Measurements from ENCODE around the gene PDE4D. TPM values are rescaled to one million over a fixed set of nuclear protein-coding genes. Genes with fewer than 3 reads are reported as not detected.
"Not testable (repeated sequence)": the region's sequence is repeated elsewhere in the genome, so short reads cannot be mapped to it uniquely, and the experiment has no call there.

The PDE4D gene
- total RNA-seq, 1 experiment from 2014 or later: 15.0 TPM

DNA sequence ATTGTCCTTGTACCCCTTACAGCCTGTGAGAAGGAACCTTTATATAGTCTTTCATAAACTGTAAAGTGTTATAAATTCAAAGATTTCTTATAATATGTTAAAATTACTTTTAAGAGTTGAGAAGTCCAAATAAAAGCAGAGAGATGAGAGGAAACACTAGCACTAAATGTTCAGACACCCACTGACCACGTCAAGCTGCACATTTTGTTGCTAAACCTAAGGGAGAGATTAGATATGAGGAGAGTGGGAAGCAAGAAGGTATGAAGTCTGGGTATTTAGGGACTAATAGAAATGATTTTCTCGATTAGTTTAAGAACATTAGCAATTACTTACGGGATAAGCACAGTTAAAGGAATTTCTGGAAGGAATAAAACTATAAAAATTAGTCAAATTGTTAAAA is 803.8 kb downstream of the PDE4D start:
- no peak for DNase-seq (ENCODE audit: low spot score)

DNA sequence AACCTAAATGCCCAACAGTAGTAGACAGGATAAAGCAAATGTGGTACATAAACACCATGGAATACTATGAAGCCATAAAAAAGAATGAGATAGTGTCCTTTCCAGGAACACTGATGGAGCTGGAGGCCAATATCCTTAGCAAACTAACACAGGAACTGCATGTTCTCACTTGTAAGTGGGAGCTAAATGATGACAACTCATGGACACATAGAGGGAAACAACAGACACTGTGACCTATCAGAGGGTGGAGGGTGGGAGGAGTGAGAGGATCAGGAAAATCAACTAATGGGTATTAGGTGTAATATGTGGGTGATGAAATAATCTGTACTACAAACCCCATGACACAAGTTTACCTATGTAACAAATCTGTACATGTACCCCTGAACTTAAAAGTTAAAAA is 805.0 kb downstream of the PDE4D start:
- DNase-seq (ENCODE audit: low spot score): no peak

DNA sequence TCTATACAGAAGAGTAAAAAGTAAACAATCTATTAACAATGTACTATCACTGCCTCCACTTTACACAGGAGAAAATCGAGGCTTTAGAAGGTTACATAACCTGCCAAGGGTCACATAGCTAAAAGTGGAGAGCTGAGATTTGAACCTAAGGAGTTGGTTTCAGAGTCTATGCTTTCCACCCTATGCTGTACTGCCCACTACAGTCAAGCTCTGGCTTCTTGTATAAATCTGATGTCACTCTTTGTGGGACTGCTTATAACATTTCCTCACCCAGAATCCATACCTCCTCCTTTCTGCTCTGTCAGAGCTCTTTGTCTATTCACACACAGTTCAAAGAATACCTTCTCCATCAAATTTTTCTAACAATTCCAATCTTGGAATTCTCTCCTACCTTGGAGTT is 807.5 kb downstream of the PDE4D start:
- no peak for DNase-seq (ENCODE audit: low spot score)

DNA sequence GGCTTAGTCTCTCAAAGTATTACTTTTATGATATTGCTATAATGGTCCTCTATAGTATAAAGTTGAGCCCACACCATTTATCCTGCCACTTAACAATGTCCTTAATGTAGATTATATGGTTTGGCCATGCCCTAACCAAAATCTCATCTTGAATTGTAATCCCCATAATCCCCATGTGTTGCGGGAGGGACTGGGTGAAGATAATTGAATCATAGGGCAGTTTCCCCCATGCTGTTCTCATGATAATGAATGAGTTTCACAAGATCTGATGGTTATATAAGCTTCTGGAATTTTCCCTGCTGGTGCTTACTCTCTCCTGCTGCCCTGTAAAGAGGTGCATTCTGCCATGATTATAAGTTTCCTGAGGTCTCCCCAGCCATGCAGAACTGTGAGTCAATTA is 811.8 kb downstream of the PDE4D start:
- no peak for DNase-seq (ENCODE audit: low spot score)

DNA sequence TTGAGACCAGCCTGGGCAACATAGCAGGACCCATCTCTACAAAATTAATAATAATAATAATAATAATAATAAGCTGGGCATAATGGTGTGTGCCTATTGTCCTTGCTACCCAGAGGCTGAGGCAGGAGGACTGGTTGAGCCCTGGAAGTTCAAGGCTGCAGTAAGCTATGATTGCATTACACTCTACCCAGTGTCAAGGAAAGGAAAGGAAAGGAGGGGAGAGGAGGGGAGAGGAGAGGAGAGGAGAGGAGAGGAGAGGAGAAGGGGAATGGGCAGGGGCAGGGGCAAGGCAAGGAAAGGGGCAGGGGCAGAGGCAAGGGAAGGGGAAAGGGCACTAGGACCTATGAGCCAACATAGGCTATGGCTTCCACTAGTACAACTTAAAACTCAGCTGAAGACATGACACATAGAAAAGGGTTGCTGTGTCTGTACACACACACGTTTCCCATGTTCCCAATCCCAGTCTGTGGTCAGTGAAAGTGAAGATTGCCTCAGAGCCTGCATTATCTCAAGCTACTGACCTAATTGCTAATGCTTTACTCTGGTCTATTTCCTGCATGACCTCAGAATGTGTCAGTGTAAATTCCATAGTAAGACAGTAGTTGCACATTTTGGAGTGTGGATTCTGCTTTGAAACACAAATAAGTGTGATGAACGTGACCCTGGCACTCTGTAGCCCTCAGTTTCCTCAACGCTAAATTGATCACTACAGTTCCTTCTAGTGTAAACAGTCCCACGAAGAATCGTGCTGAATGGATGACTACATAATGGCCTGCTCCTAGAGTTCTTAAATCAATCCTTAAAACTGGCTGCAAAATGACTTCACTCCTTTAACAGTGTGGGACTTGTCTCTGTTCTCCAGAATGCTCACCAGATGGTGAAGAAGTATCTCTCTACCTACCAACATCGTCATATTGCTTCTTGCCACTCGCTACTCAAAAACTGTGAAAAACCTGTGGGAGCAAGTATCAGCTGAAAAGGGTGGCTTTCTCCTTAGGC is 813.6 kb downstream of the PDE4D start:
- no peak for DNase-seq (ENCODE audit: low spot score)

DNA sequence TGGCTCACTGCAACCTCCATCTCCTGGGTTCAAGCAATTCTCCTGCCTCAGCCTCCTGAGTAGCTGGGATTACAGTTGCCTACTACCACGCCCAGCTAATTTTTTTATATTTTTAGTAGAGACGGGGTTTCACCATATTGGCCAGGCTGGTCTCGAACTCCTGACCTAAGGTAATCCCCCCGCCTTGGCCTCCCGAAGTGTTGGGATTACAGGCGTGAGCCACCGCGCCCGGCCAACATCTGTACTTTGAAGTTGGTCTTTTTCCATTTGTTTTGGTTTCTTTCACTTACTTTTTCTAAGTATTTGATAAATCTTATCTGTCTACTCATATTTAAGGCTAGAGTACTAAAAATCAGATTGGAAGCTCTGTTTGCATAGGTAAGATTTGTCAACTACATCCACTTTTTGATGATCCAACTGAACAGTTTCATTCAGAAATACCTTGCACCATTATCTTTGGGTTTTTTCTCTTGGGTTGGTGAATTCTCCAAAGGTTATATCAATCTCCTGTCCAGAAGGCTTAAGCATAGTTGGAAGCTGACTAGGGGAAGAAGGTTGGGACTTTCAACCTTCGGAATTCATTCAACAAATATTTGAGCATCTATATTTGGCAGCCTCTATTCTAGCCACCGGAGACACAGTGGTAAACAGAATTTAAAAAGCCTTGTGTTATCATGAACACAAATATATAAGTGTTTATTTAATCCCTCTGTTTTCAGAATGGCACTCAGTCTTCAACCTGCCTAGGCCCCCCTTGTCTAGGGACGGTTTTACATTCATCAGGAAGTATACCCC is 821.6 kb downstream of the PDE4D start:
- no peak for DNase-seq (ENCODE audit: low spot score)

DNA sequence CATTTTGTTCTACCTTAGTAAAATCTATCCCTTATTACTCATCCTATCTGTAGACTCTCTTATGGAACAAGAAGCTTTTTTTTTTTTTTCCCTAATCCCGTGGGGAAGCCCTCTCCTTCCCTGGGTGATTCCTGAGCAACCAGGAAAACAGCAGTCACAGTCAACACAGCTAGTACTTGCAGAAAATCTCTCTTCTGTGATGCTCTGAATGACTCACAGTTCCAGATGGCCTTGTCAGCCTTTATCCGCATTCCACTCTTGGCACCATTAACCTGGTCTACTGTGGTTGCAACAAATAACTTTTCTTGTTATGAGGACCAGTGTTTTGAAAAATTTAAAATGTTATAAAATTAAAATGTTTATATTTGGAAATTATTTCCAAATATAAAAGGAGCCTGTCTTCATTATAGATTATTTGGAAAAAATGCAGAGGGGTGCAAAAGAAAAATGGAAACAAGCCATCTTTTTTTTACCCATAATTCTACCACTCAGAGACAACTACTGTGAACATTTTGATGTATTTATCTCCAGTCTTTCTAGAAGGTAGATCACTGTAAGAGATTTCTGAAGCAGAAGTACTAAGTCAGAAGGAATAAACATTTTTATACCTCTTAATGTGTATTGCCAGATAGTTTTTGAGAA is 824.0 kb downstream of the PDE4D start:
- peak; percentile 56 for DNase-seq (ENCODE audit: low spot score)

DNA sequence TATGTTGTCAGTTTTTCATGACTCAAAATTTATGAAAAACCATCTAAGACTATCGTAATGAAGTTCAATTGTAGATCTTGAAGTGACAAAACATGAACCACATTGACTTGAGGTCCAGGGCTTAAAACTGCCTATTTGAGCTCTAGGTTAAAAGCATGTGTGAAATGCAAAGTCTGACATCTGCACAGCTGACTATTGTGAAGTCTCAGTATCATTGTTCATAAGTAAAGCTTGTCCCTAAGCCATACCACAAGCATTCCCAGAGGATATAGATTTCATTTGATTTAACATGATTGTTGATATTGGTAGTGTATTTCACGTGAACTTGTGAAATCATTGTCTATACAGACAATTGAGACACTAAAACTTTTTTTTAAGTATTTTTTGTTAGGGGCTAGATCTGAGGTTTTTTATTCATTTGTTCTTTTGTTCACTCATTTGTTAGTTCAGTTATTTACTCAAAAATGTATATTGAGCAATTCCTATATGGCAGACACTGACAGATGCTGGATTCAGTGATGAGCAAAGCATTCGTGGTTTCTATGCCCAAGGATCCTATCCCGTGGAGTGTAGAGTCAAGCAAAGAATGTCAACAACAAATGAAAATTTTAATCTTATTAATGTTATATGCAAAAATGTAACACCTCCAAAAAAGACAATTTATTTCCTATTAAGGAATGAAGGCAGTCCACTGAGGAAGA is 825.4 kb downstream of the PDE4D start:
- DNase-seq (ENCODE audit: low spot score): no peak

DNA sequence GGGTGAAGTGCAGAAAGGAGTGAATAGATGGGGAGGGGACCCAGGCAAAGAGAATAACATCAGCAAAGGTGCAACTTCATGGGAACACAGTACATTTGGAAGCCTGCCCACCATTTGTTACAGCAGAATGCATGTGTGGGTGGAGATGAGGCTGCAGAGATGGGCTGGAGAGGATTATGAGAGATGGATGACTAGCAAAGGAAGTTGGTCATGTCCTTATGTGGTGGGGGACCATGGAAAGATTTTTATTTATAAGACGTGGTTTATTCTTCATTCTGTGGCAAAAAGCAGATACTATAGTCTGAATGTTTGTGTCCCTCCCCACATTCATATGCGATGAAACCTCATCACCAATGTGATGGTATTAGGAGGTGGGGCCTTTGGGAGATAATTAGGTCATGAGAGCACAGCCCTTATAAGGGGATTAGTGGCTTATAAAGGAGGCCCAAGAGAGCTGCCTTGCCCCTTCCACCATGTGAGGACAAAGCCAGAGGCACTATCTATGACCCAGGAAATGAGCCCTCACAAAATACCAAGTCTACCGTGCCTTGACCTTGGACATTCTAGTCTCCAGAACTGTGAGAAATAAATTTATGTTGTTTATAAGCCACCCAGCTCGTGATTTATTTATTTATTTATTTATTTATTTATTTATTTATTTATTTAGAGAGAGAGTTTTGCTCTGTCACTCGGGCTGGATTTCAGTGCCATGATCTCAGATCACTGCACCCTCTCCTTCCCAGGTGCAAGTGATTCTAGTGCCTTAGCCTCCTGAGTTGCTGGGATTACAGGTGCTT is 827.0 kb downstream of the PDE4D start:
- no peak for DNase-seq (ENCODE audit: low spot score)

DNA sequence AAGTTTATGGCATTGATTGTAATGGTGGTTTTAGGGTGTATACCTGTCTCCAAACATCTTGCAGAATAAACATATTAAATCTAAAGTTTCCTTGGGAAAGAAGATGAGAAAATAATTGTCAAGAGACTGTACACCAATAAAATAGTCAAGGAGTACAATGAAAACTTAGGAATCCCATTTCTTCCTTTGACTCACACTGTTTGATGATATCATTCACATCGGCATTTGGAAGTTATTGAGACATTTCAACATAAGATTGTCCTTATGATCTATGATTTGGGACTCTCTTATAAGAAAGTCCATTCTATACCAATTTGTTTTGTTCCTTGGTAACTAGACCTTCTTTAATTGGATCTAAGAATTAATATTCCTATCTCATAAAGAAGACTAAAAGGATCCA is 828.0 kb downstream of the PDE4D start:
- DNase-seq (ENCODE audit: low spot score): no peak

DNA sequence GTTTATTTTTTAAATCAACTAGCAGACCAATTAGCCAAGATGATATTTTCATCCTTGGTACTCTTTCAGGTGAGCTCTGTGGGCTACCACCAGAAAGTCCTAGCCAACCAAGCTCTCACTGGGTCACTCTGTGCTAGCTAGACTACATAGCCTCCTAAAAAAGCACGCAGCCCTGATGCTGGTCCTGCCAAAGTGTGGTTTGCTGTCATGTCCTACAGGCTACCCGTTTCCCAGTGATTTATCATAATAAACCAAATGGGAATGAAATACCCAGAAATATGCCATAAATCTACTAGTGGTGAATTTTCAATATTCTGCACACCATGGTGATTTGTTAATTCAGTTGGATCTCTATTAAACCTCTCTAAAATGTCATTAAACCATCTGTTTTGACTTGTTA is 829.2 kb downstream of the PDE4D start:
- no peak for DNase-seq (ENCODE audit: low spot score)

DNA sequence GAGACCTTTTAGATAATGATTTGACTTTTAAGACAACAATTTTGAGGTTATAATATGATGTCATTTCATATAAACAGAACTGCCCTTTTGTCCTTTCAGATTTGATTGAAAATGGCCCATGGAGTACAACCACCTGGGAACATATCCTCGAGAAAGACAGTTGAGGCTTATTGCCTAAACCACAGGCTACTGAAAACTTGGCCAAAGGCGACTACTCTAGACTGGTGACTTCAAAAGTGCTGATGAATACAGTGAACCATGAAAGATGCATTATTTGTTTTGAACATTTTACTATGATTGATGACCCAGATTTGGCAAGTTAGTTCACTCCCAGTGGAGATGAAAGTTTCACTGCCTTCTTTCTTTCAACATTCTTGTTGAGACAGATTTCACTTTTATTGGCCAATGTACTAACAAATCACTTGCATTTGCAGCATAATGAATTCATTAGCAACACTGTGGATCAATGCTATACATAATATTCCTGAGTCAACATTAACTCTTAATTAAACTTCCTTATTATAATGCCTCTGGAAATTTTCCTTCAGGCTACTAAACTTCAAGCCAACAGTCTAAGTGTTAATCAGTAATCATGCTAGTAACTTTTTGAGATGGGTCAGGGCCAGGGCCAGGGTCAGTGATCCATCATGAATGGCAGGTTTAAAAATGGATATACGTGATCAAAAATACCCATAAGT is 830.4 kb downstream of the PDE4D start:
- no peak for DNase-seq (ENCODE audit: low spot score)

DNA sequence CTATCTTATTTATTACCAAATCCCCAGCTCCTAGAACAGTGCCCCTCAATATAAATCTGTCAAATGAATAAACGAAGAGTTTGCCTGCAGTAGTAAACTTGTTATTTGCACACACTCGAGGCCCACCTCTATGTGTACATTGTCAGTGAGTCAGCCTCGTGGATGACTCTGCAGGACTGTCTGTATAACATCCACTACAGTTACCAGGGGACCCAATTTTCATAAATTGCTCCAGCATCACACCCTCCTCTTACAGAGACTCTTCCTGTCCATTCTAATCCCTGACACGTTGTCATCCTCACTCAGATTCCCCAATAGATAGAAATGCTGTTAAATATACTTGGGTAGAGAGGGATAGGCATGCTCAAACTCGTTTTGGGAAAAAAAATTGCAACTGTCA is 832.1 kb downstream of the PDE4D start:
- DNase-seq (ENCODE audit: low spot score): peak; percentile 21

DNA sequence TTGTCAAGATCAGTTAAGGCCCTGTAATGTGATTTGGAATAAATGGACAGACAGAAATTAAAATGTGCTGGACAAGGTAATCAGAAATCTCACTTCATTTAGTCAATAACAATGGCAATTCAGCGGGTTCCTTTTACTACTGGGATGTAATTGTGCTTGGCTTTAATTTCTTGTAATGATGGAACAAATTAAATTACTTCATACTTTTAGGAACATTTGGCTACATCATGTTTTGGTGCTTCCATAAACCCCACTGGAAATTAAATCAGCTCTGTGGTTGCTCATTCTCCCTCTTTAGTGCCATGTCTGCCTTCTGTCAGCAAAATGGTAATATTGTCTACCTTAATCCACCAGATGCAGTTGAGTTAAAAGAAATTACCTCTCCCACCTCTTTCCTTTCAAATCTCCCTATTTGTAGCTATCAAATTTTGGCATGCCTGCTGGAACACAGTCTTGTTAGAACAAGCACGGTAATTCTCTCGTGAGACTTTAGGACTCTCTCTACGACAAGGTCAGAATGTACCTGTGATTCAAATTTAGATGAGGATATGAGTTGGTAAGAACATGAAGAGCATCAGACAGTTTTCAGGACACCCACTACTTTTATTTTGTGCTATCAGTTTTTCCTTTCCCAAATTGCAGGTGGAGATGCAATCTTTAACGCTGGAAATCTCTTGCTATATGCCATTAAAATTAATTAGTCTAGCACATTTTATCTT is 834.4 kb downstream of the PDE4D start:
- no peak for DNase-seq (ENCODE audit: low spot score)

DNA sequence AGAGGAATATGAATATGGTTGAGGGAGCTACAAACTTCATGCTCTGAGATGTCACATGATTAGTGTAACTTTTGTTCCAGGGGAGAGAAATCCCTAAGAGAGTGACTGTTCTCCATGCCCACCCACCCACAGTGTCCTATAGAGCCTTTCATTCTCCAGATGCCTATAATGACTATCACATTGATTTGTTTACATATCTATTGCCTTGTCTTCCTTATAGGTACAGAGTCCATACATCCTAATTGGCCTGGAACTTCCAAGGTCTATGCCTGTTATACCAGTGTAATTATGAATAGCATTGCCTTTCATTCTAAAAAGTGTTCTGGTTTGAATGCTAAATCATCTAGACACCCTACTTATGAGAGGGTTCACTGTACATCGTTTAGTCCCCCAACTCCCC is 835.3 kb downstream of the PDE4D start:
- DNase-seq (ENCODE audit: low spot score): no peak

DNA sequence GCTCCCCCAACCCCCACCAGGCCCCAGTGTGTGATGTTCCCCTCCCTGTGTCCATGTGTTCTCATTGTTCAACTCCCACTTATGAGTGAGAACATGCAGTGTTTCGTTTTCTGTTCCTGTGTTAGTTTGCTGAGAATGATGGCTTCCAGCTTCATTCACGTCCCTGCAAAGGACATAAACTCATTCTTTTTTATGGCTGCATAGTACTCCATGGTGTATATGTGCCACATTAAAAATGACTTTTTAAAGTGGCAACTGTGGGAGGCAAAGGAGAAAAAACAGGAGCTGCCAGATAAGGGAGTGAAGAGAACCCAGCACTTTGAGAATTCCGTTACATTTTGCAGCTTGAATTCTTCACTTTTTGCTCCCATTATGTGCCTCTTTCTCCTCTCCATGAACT is 836.9 kb downstream of the PDE4D start:
- not testable (repeated sequence) for DNase-seq (ENCODE audit: low spot score)

DNA sequence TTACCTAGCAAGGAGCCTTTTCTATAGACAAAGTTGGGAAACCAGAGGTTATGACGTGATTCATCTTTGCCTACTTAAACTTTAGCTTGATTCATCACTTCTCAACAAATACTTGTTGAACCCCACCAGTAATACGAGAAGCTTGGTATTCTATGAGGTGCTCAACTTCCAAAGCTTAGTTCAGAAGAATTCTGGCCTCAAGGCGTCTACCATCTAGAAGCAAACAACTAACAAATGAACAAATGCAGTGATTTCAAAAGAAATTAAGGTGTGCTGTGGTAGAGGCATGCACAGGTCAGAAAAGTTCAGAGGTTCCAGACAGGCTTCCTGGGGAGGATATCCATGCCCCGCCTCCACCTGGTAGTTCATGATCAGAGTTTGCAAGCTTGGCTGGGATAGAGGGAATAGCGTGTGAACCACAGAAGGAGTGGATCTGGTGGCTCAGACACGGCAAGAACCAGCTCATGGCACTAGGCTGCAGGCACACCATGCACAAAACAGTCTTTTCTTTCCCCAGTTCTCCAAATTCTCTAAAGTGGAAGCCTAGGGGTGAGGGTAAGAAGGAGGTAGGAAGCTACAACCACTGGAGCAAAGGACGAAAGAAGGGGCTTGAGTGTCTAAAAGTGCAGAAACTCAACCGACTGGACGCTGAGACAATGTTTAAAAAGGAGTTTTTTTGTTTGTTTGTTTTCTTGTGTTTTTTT is 837.6 kb downstream of the PDE4D start:
- no peak for DNase-seq (ENCODE audit: low spot score)

DNA sequence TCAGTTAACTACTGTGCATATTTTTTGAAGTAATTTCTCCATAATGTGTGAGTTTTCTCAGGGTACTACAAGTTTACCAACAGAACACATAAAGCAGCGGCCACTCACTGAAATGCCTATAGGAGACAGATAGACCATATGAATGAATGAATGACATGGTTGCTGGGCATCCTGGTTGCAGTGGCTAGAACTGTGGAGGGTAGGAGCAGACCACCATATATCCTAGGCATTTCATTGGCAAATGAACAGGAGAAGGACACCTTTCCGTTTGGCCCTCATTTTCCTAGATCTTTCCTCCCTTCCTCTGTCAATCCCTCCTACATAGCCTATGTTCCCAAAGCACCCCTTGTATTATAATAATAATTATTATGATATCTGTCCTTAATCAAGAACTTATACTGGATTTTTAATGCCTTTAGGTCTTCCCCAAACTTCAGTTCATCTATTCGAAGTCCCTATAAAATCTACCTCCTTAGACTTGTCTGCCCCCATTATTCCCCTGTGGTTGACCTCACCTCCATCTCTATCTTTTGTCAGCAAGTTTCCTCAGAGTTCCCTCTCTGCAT is 838.5 kb downstream of the PDE4D start:
- DNase-seq (ENCODE audit: low spot score): no peak
